ENCODE results near the gene SLC39A11.
A peak's percentile ranks its signal among the peaks of the same experiment; 100 is the strongest.

DNA sequence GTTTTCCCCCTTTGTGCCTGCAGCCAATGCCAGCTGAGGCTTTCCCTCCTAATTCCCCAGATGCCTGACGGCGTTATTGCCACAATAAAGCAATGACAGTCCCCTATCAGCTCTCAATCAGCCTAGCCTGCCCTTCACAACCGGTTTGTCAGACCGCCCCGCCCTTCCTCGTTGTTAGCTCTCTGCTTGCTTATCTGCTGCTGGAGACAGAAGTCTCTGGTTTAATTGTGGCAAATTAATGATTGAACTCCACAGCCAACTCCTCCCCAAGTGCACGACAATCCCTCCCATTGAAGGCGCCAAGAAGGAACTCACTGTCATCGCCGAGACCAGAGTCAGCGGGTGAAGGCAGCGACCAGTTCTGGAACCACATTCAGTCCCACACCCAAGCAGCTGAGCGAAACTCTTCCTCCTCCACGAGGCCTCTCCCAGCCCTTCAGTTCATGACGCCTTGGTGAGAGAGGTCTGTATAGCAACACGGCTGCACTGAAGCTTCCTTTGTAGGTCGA, 474.4 kb downstream of the SLC39A11 start:
- TF ChIP-seq POLR2AphosphoS5 (IDR thresholded peaks at IDR 0.05) (peak in 2 of 3 donors; percentile 74 to 82), EP300 (IDR thresholded peaks at IDR 0.05) (no peak), CTCF (IDR thresholded peaks at IDR 0.05) (no peak)
